ENCODE results near the gene PLCB1. TPM values are rescaled to one million over a fixed set of nuclear protein-coding genes. Genes with fewer than 3 reads are reported as not detected.

PLCB1 gene
- total RNA-seq, 4 donors from 2014 or later, result 7.2 to 28.1 (median 9.6) TPM

DNA sequence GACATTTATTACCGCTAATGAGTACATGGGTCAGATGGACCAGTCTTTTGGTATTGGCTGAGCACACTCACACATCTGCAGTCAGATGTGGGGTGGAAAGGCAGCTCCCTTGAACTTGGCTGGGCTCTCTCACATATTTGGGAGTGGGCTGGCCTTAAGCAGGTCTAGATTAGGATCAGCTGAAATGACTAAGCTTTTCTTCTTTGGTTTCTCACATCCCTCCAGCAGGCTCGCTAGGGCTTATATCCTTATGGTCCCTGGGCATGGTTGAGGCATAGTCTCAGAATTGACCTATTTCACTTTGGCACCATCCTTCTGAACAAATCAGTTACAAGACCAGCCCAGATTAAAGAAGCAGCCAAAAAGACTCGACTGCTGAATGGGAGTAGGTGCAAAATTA lies 14.4 kb upstream of the PLCB1 start:
- Histone ChIP-seq H3K27me3 (no peaks in the 10 kb centered on the region), H3K9me3 (no peaks in the 10 kb centered on the region), H3K36me3 (no peaks in the 10 kb centered on the region), H3K4me1 (no peaks in the 10 kb centered on the region), H3K27ac (no peak overlapping the region), H3K4me3 (no peak overlapping the region)
- DNase-seq, result no peak
- TF ChIP-seq, protein P1, sequence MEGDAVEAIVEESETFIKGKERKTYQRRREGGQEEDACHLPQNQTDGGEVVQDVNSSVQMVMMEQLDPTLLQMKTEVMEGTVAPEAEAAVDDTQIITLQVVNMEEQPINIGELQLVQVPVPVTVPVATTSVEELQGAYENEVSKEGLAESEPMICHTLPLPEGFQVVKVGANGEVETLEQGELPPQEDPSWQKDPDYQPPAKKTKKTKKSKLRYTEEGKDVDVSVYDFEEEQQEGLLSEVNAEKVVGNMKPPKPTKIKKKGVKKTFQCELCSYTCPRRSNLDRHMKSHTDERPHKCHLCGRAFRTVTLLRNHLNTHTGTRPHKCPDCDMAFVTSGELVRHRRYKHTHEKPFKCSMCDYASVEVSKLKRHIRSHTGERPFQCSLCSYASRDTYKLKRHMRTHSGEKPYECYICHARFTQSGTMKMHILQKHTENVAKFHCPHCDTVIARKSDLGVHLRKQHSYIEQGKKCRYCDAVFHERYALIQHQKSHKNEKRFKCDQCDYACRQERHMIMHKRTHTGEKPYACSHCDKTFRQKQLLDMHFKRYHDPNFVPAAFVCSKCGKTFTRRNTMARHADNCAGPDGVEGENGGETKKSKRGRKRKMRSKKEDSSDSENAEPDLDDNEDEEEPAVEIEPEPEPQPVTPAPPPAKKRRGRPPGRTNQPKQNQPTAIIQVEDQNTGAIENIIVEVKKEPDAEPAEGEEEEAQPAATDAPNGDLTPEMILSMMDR (IDR thresholded peaks at IDR 0.05), result no peak
- no peak for TF ChIP-seq POLR2A (IDR thresholded peaks at IDR 0.05)

DNA sequence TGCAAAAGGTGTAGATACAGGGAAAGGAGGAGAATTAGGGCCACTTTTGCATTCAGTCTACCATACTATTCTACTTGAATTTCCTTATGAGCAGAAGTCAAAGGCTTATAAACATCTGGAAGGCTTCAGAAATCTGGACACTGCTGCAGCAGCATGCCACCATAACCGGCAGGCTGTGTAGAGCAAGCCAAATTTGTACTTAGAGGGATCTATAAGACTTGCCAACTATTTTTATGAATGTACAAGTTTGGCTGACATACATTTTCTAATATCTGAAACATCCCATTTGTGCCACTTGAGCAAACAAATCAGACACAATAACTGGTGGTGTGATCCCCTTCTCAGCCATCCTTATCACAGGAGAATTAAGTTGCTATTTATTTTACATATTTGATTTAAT lies 14.0 kb upstream of the PLCB1 start:
- Histone ChIP-seq H3K27me3 (no peaks in the 10 kb centered on the region), H3K4me1 (no peaks in the 10 kb centered on the region), H3K36me3 (no peaks in the 10 kb centered on the region), H3K4me3 (no peak overlapping the region), H3K27ac (no peak overlapping the region), H3K9me3 (no peaks in the 10 kb centered on the region)
- no peak for DNase-seq
- TF ChIP-seq, protein P1 (IDR thresholded peaks at IDR 0.05), result no peak
- TF ChIP-seq POLR2A (IDR thresholded peaks at IDR 0.05), result no peak

DNA sequence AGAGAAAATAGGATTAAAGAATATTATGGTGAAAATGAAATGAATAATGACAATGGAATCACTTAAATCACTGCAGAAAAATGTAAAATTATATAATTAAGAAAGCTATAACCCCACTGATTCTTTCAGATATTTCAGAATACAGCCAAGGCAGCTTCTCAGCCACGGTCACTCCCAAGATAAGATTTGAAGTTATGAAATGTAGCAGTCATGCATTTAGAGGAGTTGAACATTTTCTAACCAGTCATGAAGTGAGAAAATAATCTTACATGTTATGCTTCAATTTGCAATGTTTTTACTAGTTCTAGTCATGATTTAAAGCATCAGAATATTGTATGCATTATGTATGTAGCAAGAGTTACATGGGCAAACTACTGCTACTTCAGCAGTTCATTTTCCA lies 13.3 kb upstream of the PLCB1 start:
- no peak for TF ChIP-seq POLR2A (IDR thresholded peaks at IDR 0.05)
- Histone ChIP-seq H3K27me3 (no peaks in the 10 kb centered on the region), H3K9me3 (no peaks in the 10 kb centered on the region), H3K4me3 (no peak overlapping the region), H3K36me3 (no peaks in the 10 kb centered on the region), H3K27ac (no peak overlapping the region), H3K4me1 (no peaks in the 10 kb centered on the region)
- no peak for DNase-seq

DNA sequence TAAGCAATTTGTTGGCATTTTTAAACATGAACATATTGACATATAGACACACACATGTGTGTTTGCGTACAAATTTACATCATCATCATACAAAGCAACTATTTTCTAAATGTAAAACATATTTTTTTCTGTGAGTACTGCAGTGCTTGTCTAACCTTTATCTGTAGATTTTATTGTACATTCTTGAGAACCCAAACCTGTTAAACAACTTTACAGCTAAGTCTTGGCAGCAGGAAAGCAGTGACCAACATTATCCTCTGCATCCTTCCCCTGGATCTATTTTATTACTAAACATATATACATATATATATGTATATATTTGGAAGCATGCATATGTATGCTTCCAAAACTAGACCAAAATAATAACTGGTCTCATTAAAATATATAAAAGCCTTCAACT lies 10.4 kb upstream of the PLCB1 start:
- no peak overlapping the region for H3K4me3 ChIP-seq
- H3K36me3 ChIP-seq, result no peaks in the 10 kb centered on the region
- no peak for DNase-seq
- H3K4me1 ChIP-seq, result no peaks in the 10 kb centered on the region
- H3K27me3 ChIP-seq, result no peaks in the 10 kb centered on the region
- TF ChIP-seq POLR2A (IDR thresholded peaks at IDR 0.05), result no peak
- TF ChIP-seq, protein P1 (IDR thresholded peaks at IDR 0.05), result no peak
- no peak overlapping the region for H3K27ac ChIP-seq
- H3K9me3 ChIP-seq, result no peaks in the 10 kb centered on the region

DNA sequence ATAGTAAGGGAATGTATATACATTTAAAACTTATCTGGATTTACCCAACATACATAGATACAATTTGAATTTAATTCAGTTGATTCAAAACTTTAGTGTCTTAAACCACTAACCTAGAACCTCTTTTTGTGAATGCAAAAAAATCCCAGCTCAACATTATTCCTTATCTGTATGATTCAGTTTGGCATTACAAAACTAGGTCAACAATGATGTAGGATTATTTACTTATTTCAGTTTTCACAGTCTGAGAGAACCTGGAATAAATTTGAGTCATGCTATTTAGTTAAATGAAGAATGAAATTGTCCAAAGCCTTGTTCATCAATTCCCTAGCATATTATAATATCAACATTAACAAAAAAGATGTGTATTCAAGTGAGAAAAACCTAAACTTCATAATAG lies 7.4 kb upstream of the PLCB1 start:
- TF ChIP-seq, protein P1 (IDR thresholded peaks at IDR 0.05), result no peak
- no peak for TF ChIP-seq POLR2A (IDR thresholded peaks at IDR 0.05)
- Histone ChIP-seq H3K36me3 (no peaks in the 10 kb centered on the region), H3K9me3 (no peaks in the 10 kb centered on the region), H3K4me1 (no peaks in the 10 kb centered on the region), H3K4me3 (no peak overlapping the region), H3K27me3 (no peaks in the 10 kb centered on the region), H3K27ac (no peak overlapping the region)
- no peak for DNase-seq

DNA sequence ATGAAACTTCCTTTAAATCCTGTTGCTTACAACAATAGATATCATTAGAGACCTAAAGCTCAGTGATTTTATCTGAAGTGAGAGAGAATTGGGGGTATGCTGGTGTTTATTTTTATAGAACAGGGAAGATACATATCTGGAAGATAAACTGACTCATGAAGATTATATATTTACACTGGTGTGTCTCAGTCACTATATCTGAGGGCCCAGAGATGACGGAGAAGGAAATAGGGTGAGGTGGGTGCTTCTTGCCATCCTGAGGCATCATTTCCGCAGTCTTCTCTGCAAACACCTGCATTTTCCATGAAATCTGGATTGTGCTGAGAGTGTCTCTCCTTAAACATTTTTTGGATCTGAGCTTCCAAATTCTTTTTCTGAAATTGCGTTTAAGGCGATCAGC lies 5.9 kb upstream of the PLCB1 start:
- Histone ChIP-seq H3K27me3 (no peaks in the 10 kb centered on the region), H3K9me3 (no peaks in the 10 kb centered on the region), H3K4me1 (no peaks in the 10 kb centered on the region), H3K36me3 (no peaks in the 10 kb centered on the region), H3K4me3 (no peak overlapping the region), H3K27ac (no peak overlapping the region)
- no peak for DNase-seq
- TF ChIP-seq, protein P1 (IDR thresholded peaks at IDR 0.05), result no peak
- TF ChIP-seq POLR2A (IDR thresholded peaks at IDR 0.05), result no peak

Measured in Peyer's patch (tissue), 4 donors.